GM23338 (cell line): ENCODE measurements around the gene VRK1. TPM values are rescaled to one million over a fixed set of nuclear protein-coding genes. Genes with fewer than 3 reads are reported as not detected.

Experiments
- ATAC-seq: fragments of 200-7000 bp; cut with Tn5 transposase; 3 replicates; pipeline ENCODE4 v1.9.1; 2020
- DNase-seq: peaks from one replicate; pipeline ENCODE4 v3.0.0-alpha.2; 2015; ENCODE audit warnings: low spot score
- H2AFZ ChIP-seq: fragments of 200-600 bp; sonication (generic); 2 replicates; pipeline ENCODE4 v1.8.0; 2016; ENCODE audit warnings: antibody characterized with exemption, mild to moderate bottlenecking, moderate library complexity
- H3F3A ChIP-seq: fragments of 200-600 bp; sonication (generic); replicated peaks from 2 replicates; pipeline ENCODE4 v1.8.0; 2017; ENCODE audit warnings: antibody characterized with exemption, mixed run types, low read depth
- H3K27ac ChIP-seq: fragments of 200-600 bp; sonication (generic); 2 replicates; pipeline ENCODE4 v1.6.1; 2016; ENCODE audit warnings: low read depth
- H3K27me3 ChIP-seq: fragments of 200-600 bp; sonication (generic); 2 replicates; pipeline ENCODE4 v1.8.0; 2016; ENCODE audit warnings: mild to moderate bottlenecking, mixed run types, moderate library complexity; ENCODE audit not compliant: insufficient read depth
- H3K36me3 ChIP-seq: fragments of 200-600 bp; sonication (generic); 2 replicates; pipeline ENCODE4 v1.8.0; 2016; ENCODE audit warnings: mild to moderate bottlenecking; ENCODE audit not compliant: insufficient read depth
- H3K4me1 ChIP-seq: fragments of 200-600 bp; sonication (generic); 2 replicates; pipeline ENCODE4 v1.8.0; 2016; ENCODE audit warnings: mild to moderate bottlenecking, moderate library complexity; ENCODE audit not compliant: insufficient read depth
- H3K4me2 ChIP-seq: fragments of 200-600 bp; sonication (generic); 2 replicates; pipeline ENCODE4 v1.7.1; 2017; ENCODE audit warnings: mixed run types
- H3K4me3 ChIP-seq: fragments of 200-600 bp; sonication (generic); 2 replicates; pipeline ENCODE4 v1.6.1; 2016; ENCODE audit warnings: mixed run types
- H3K79me2 ChIP-seq: fragments of 200-600 bp; sonication (generic); replicated peaks from 2 replicates; pipeline ENCODE4 v1.8.0; 2017; ENCODE audit warnings: mild to moderate bottlenecking; ENCODE audit not compliant: insufficient read depth
- H3K9me2 ChIP-seq: fragments of 200-600 bp; sonication (generic); 2 replicates; pipeline ENCODE4 v1.8.0; 2017; ENCODE audit not compliant: insufficient read depth
- H4K20me1 ChIP-seq: fragments of 200-600 bp; sonication (generic); replicated peaks from 2 replicates; pipeline ENCODE4 v1.8.0; 2017; ENCODE audit warnings: mild to moderate bottlenecking; ENCODE audit not compliant: insufficient read depth
- H3K27ac Mint-ChIP-seq: 2 replicates; pipeline ENCODE4 v1.8.0; 2020; ENCODE audit warnings: inconsistent platforms, mild to moderate bottlenecking, moderate library complexity, mixed read lengths
- H3K27me3 Mint-ChIP-seq: 3 replicates; pipeline ENCODE4 v1.8.0; 2022; ENCODE audit warnings: low read depth, mild to moderate bottlenecking, moderate library complexity, mixed read lengths, inconsistent platforms; ENCODE audit not compliant: insufficient read depth, poor library complexity
- H3K36me3 Mint-ChIP-seq: 3 replicates; pipeline ENCODE4 v1.8.0; 2021; ENCODE audit warnings: low read depth, mild to moderate bottlenecking, inconsistent platforms, moderate library complexity, mixed read lengths
- H3K4me1 Mint-ChIP-seq: 3 replicates; pipeline ENCODE4 v1.8.0; 2020; ENCODE audit warnings: mild to moderate bottlenecking, inconsistent platforms, mixed read lengths
- H3K4me3 Mint-ChIP-seq: 3 replicates; pipeline ENCODE4 v1.8.0; 2021; ENCODE audit warnings: moderate library complexity, mild to moderate bottlenecking, inconsistent platforms, mixed read lengths
- H3K9me3 Mint-ChIP-seq: 3 replicates; pipeline ENCODE4 v1.8.0; 2020; ENCODE audit warnings: moderate library complexity, mild to moderate bottlenecking, inconsistent platforms, mixed read lengths
- CREB1 ChIP-seq: fragments of 250-450 bp; sonication (Bioruptor Pico); IDR thresholded peaks from 2 replicates; pipeline ENCODE4 v1.5.0; 2020; ENCODE audit warnings: low read depth, mild to moderate bottlenecking, moderate library complexity
- JUNB ChIP-seq: IDR thresholded peaks from one replicate; pipeline ENCODE4 v1.6.1; 2016; ENCODE audit warnings: antibody characterized with exemption; ENCODE audit not compliant: unreplicated experiment
- STAT1 ChIP-seq: IDR thresholded peaks from one replicate; pipeline ENCODE4 v1.6.1; 2016; ENCODE audit warnings: antibody characterized with exemption; ENCODE audit not compliant: unreplicated experiment
- polyA plus RNA-seq: library from polyadenylated mRNA; unstranded; fragments of >200 nt; fragmentation: Nextera tagmentation; extraction: Ambion mirVana; gene quantifications from 2 replicates; pipeline ENCODE4 v1.2.1, GENCODE V29; 2016
- total RNA-seq: library from RNA; depleted of rRNA; stranded (reverse); fragments of >200 nt; shearing (Covaris generic); gene quantifications from 2 replicates; pipeline ENCODE4 v1.2.3, GENCODE V29; 2014
- TF ChIP-seq, protein P1 (sequence below), 2 experiments: fragments of 200-600 bp in 1 of 2; sonication (generic) in 1 of 2; conservative IDR thresholded peaks; 2 replicates each; pipeline versions ENCODE4 v1.5.1 to v1.6.1; 2016 to 2017; ENCODE audit warnings: antibody characterized with exemption in 2 of 2, low read depth in 2 of 2, mild to moderate bottlenecking in 2 of 2, moderate library complexity in 1 of 2
- TF ChIP-seq, protein P2 (sequence below): fragments of 250-450 bp; sonication (Bioruptor Pico); IDR thresholded peaks from 2 replicates; pipeline ENCODE4 v1.5.0; 2020; ENCODE audit warnings: mild to moderate bottlenecking, moderate library complexity
- TF ChIP-seq, protein P3 (sequence below): IDR thresholded peaks from 2 replicates; pipeline ENCODE4 v1.6.1; 2016; ENCODE audit warnings: antibody characterized with exemption

VRK1 gene
- total and polyA plus RNA-seq, 2 experiments from 2014 or later = 83.8 to 119 TPM

DNA sequence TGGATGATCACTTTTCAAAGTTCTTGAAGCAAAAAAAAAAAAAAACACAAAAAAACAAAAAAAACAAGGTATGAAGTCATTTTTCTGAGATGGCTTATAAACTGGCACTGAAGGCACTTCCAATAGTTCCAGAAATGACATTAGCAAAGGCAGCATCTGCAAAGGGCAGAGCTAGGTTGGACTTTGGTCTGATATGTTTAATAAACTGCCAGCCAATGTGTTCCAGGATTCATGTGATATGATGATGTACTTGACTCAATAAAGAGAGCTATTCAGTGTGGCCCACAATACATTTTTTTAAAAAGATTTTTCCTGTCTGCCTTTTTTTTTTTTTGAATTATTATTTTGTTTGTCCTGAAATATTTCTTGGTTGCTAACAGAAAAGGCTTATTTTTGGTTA lies 79.6 kb downstream of the VRK1 start:
- ATAC-seq (no peak), DNase-seq (no peak)
- no peaks in the 10 kb centered on the region for H4K20me1 ChIP-seq
- Mint-ChIP-seq H3K4me3 (no peak overlapping the region), H3K27ac (no peak overlapping the region), H3K4me1 (no peaks in the 10 kb centered on the region), H3K27me3 (no peaks in the 10 kb centered on the region), H3K9me3 (no peaks in the 10 kb centered on the region), H3K36me3 (peaks cover 21% of the 10 kb centered on the region; the same call in 2 of the 3 replicates)
- H3K4me3 ChIP-seq = no peak overlapping the region
- H3K4me2 ChIP-seq = no peak overlapping the region
- no peaks in the 10 kb centered on the region for H3K9me2 ChIP-seq
- H3K79me2 ChIP-seq = no peaks in the 10 kb centered on the region; the same call in 1 of the 2 replicates
- peaks cover 5% of the 10 kb centered on the region for H3K36me3 ChIP-seq
- no peak overlapping the region for H2AFZ ChIP-seq
- no peaks in the 10 kb centered on the region for H3K27me3 ChIP-seq
- H3K27ac ChIP-seq = no peak overlapping the region
- TF ChIP-seq STAT1 = no peak
- TF ChIP-seq JUNB = no peak
- TF ChIP-seq, protein P1, sequence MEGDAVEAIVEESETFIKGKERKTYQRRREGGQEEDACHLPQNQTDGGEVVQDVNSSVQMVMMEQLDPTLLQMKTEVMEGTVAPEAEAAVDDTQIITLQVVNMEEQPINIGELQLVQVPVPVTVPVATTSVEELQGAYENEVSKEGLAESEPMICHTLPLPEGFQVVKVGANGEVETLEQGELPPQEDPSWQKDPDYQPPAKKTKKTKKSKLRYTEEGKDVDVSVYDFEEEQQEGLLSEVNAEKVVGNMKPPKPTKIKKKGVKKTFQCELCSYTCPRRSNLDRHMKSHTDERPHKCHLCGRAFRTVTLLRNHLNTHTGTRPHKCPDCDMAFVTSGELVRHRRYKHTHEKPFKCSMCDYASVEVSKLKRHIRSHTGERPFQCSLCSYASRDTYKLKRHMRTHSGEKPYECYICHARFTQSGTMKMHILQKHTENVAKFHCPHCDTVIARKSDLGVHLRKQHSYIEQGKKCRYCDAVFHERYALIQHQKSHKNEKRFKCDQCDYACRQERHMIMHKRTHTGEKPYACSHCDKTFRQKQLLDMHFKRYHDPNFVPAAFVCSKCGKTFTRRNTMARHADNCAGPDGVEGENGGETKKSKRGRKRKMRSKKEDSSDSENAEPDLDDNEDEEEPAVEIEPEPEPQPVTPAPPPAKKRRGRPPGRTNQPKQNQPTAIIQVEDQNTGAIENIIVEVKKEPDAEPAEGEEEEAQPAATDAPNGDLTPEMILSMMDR (conservative IDR thresholded peaks at IDR 0.05; ENCODE audit: low read depth in 2 of 2) = no peak
- TF ChIP-seq, protein P2, sequence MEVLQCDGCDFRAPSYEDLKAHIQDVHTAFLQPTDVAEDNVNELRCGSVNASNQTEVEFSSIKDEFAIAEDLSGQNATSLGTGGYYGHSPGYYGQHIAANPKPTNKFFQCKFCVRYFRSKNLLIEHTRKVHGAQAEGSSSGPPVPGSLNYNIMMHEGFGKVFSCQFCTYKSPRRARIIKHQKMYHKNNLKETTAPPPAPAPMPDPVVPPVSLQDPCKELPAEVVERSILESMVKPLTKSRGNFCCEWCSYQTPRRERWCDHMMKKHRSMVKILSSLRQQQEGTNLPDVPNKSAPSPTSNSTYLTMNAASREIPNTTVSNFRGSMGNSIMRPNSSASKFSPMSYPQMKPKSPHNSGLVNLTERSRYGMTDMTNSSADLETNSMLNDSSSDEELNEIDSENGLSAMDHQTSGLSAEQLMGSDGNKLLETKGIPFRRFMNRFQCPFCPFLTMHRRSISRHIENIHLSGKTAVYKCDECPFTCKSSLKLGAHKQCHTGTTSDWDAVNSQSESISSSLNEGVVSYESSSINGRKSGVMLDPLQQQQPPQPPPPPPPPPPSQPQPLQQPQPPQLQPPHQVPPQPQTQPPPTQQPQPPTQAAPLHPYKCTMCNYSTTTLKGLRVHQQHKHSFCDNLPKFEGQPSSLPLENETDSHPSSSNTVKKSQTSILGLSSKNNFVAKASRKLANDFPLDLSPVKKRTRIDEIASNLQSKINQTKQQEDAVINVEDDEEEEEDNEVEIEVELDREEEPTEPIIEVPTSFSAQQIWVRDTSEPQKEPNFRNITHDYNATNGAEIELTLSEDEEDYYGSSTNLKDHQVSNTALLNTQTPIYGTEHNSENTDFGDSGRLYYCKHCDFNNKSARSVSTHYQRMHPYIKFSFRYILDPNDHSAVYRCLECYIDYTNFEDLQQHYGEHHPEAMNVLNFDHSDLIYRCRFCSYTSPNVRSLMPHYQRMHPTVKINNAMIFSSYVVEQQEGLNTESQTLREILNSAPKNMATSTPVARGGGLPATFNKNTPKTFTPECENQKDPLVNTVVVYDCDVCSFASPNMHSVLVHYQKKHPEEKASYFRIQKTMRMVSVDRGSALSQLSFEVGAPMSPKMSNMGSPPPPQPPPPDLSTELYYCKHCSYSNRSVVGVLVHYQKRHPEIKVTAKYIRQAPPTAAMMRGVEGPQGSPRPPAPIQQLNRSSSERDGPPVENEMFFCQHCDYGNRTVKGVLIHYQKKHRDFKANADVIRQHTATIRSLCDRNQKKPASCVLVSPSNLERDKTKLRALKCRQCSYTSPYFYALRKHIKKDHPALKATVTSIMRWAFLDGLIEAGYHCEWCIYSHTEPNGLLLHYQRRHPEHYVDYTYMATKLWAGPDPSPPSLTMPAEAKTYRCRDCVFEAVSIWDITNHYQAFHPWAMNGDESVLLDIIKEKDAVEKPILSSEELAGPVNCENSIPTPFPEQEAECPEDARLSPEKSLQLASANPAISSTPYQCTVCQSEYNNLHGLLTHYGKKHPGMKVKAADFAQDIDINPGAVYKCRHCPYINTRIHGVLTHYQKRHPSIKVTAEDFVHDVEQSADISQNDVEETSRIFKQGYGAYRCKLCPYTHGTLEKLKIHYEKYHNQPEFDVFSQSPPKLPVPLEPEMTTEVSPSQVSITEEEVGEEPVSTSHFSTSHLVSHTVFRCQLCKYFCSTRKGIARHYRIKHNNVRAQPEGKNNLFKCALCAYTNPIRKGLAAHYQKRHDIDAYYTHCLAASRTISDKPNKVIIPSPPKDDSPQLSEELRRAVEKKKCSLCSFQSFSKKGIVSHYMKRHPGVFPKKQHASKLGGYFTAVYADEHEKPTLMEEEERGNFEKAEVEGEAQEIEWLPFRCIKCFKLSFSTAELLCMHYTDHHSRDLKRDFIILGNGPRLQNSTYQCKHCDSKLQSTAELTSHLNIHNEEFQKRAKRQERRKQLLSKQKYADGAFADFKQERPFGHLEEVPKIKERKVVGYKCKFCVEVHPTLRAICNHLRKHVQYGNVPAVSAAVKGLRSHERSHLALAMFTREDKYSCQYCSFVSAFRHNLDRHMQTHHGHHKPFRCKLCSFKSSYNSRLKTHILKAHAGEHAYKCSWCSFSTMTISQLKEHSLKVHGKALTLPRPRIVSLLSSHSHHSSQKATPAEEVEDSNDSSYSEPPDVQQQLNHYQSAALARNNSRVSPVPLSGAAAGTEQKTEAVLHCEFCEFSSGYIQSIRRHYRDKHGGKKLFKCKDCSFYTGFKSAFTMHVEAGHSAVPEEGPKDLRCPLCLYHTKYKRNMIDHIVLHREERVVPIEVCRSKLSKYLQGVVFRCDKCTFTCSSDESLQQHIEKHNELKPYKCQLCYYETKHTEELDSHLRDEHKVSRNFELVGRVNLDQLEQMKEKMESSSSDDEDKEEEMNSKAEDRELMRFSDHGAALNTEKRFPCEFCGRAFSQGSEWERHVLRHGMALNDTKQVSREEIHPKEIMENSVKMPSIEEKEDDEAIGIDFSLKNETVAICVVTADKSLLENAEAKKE = no peak
- no peak for TF ChIP-seq CREB1 (CRISPR knock-in tag)
- TF ChIP-seq, protein P3, sequence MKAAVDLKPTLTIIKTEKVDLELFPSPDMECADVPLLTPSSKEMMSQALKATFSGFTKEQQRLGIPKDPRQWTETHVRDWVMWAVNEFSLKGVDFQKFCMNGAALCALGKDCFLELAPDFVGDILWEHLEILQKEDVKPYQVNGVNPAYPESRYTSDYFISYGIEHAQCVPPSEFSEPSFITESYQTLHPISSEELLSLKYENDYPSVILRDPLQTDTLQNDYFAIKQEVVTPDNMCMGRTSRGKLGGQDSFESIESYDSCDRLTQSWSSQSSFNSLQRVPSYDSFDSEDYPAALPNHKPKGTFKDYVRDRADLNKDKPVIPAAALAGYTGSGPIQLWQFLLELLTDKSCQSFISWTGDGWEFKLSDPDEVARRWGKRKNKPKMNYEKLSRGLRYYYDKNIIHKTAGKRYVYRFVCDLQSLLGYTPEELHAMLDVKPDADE = no peak
- no peaks in the 10 kb centered on the region for H3K4me1 ChIP-seq
- no peaks in the 10 kb centered on the region for H3F3A ChIP-seq
